ENCODE data around the gene ALKBH2.
"Not testable (repeated sequence)": the region's sequence is repeated elsewhere in the genome, so short reads cannot be mapped to it uniquely, and the experiment has no call there.

The ALKBH2 gene

GRCh38 chr12:109065154-109065852 lies 28.0 kb downstream of the ALKBH2 start:
- no peak for DNase-seq

GRCh38 chr12:109064143-109064542 lies 29.1 kb downstream of the ALKBH2 start:
- no peak for DNase-seq

GRCh38 chr12:109058773-109059172 lies 34.5 kb downstream of the ALKBH2 start:
- DNase-seq = no peak

GRCh38 chr12:109057376-109057775 lies 35.9 kb downstream of the ALKBH2 start:
- no peak for DNase-seq

GRCh38 chr12:109056891-109057290 lies 36.4 kb downstream of the ALKBH2 start:
- no peak for DNase-seq

GRCh38 chr12:109054520-109054919 lies 38.8 kb downstream of the ALKBH2 start:
- no peak for DNase-seq

GRCh38 chr12:109054124-109054513 lies 39.2 kb downstream of the ALKBH2 start:
- not testable (repeated sequence) for DNase-seq

GRCh38 chr12:109053382-109054123 lies 39.7 kb downstream of the ALKBH2 start:
- peak in 1 of 2 donors; percentile 75 for DNase-seq

- DNase-seq = peak; percentile 84 to 88
Measured at GRCh38 chr12:109052414-109053323, 40.6 kb downstream of the ALKBH2 start, which contains the start of gene USP30. TSS of gene USP30 (plus strand) at chr12:109052576. CDS start at chr12:109052679, 103 bp downstream.

- DNase-seq = no peak
Measured at GRCh38 chr12:109052097-109052413, 41.2 kb downstream of the ALKBH2 start.

- not testable (repeated sequence) for DNase-seq
Measured at GRCh38 chr12:109049794-109050193, 43.5 kb downstream of the ALKBH2 start.

- DNase-seq = not testable (repeated sequence)
Measured at GRCh38 chr12:109048706-109049105, 44.6 kb downstream of the ALKBH2 start.

GRCh38 chr12:109047081-109047805 lies 46.0 kb downstream of the ALKBH2 start:
- DNase-seq = no peak

GRCh38 chr12:109044241-109044640 lies 49.0 kb downstream of the ALKBH2 start:
- DNase-seq = no peak

Measured in CD4-positive, alpha-beta T cell treated with Interleukin-4 for 1 hour (primary cell).